ENCODE measurements around the gene PYGM. TPM values are rescaled to one million over a fixed set of nuclear protein-coding genes. Genes with fewer than 3 reads are reported as not detected.
A peak's percentile ranks its signal among the peaks of the same experiment; 100 is the strongest.

PYGM gene
- total RNA-seq, 1 experiment from 2014 or later: 6.6 TPM

GRCh38 chr11:64765851-64766665 is 6.3 kb upstream of the PYGM start:
- POLR2A ChIA-PET: interaction anchor here (0.7 kb wide), 1 partner anchor 13 kb away, joined by 4 read pairs; no protein-coding TSS in a partner anchor
- CTCF ChIA-PET: interaction anchor here (1.1 to 1.4 kb wide), 2 partner anchors 13 to 22 kb away, joined by 3 read pairs; partner anchors contain the start of genes RASGRP2 and SF1
- H3K27me3 Mint-ChIP-seq (ENCODE audit: low read depth): no peaks in the 10 kb centered on the region
- TF ChIP-seq PREB (CRISPR knock-in tag; IDR thresholded peaks at IDR 0.05; ENCODE audit: borderline replicate concordance) (no peak), E2F5 (CRISPR knock-in tag; IDR thresholded peaks at IDR 0.05) (no peak)
- H3K27ac Mint-ChIP-seq: peak overlapping the region; percentile 79
- H3K4me1 Mint-ChIP-seq: peaks cover 66% of the 10 kb centered on the region
- no peak overlapping the region for H3K4me3 Mint-ChIP-seq
- H3K36me3 Mint-ChIP-seq: peaks cover 62% of the 10 kb centered on the region
- ATAC-seq (no peak), DNase-seq (ENCODE audit: low spot score) (no peak)
- H3K9me3 Mint-ChIP-seq: no peaks in the 10 kb centered on the region

GRCh38 chr11:64765291-64765850 is 5.6 kb upstream of the PYGM start:
- Mint-ChIP-seq H3K36me3 (peaks cover 55% of the 10 kb centered on the region), H3K4me3 (no peak overlapping the region; the same call in 1 of the 2 replicates), H3K9me3 (no peaks in the 10 kb centered on the region), H3K27me3 (ENCODE audit: low read depth) (no peaks in the 10 kb centered on the region), H3K4me1 (peaks cover 72% of the 10 kb centered on the region), H3K27ac (peak overlapping the region; percentile 98)
- TF ChIP-seq PRRX2 (CRISPR knock-in tag; IDR thresholded peaks at IDR 0.05): no peak
- TF ChIP-seq ZMAT4 (CRISPR knock-in tag; IDR thresholded peaks at IDR 0.05): no peak
- no peak for TF ChIP-seq ERG (CRISPR knock-in tag; IDR thresholded peaks at IDR 0.05)
- TF ChIP-seq ZNF396 (CRISPR knock-in tag; IDR thresholded peaks at IDR 0.05; ENCODE audit: borderline replicate concordance): no peak
- no peak for TF ChIP-seq NFYB (CRISPR knock-in tag; conservative IDR thresholded peaks at IDR 0.05; ENCODE audit: low read depth)
- TF ChIP-seq FOXP1 (CRISPR knock-in tag; IDR thresholded peaks at IDR 0.05; ENCODE audit: borderline replicate concordance): no peak
- no peak for TF ChIP-seq OVOL2 (CRISPR knock-in tag; IDR thresholded peaks at IDR 0.05; ENCODE audit: borderline replicate concordance)
- TF ChIP-seq ZNF671 (CRISPR knock-in tag; IDR thresholded peaks at IDR 0.05): no peak
- TF ChIP-seq NR2C2 (CRISPR knock-in tag; IDR thresholded peaks at IDR 0.05): no peak
- TF ChIP-seq HMGXB4 (CRISPR knock-in tag; IDR thresholded peaks at IDR 0.05): no peak
- TF ChIP-seq JUN (CRISPR knock-in tag; IDR thresholded peaks at IDR 0.05): no peak
- TF ChIP-seq NR1H2 (CRISPR knock-in tag; IDR thresholded peaks at IDR 0.05): no peak
- no peak for TF ChIP-seq ZBTB43 (CRISPR knock-in tag; IDR thresholded peaks at IDR 0.05)
- TF ChIP-seq TEAD4 (CRISPR knock-in tag; IDR thresholded peaks at IDR 0.05): no peak
- TF ChIP-seq ATF3 (CRISPR knock-in tag; conservative IDR thresholded peaks at IDR 0.05): no peak
- TF ChIP-seq CBFB (CRISPR knock-in tag; IDR thresholded peaks at IDR 0.05; ENCODE audit: low read depth): no peak
- no peak for TF ChIP-seq HMGA2 (CRISPR knock-in tag; IDR thresholded peaks at IDR 0.05)
- ChIA-PET POLR2A (no interaction called here), CTCF (interaction anchor here (0.8 to 7.5 kb wide), 4 partner anchors 13 to 77 kb away, joined by 3 to 150 read pairs (median 5); partner anchors contain the start of genes RASGRP2 and SF1)
- ATAC-seq (no peak), DNase-seq (ENCODE audit: low spot score) (peak; percentile 63)
